Loucy (cell line): ENCODE results near the gene CEP72.

Experiments used
- CTCF ChIP-seq: fragments of 200-600 bp; sonication (generic); conservative IDR thresholded peaks from 2 replicates; pipeline ENCODE4 v1.5.1; 2014; ENCODE audit warnings: mild to moderate bottlenecking, antibody characterized with exemption, low read length
- EZH2phosphoT487 ChIP-seq: fragments of 200-600 bp; IDR thresholded peaks from 2 replicates; pipeline ENCODE4 v1.6.1; 2018; ENCODE audit warnings: antibody characterized with exemption, mild to moderate bottlenecking, moderate library complexity, borderline replicate concordance

- TF ChIP-seq CTCF (no peak), EZH2phosphoT487 (no peak)
Measured at GRCh38 chr5:569358-569867, 42.7 kb upstream of the CEP72 start.
